PFSK-1 (cell line): Measurements from ENCODE around the gene CCN6.

ENCODE experiments used
- FOXP2 ChIP-seq: optimal IDR thresholded peaks from 2 replicates; pipeline ENCODE3; 2011; ENCODE audit warnings: borderline replicate concordance, control low read depth, inconsistent platforms; ENCODE audit not compliant: insufficient read depth; ENCODE audit errors: extremely low read length, extremely low read depth
- POLR2AphosphoS5 ChIP-seq: IDR thresholded peaks from 2 replicates; pipeline ENCODE4 v1.6.1; 2012; ENCODE audit warnings: low read depth, mild to moderate bottlenecking, control low read depth, low read length, moderate library complexity
- REST ChIP-seq, 2 experiments: IDR thresholded peaks; 2 replicates each; pipeline versions ENCODE4 v1.6.1 to v1.8.0; 2011 to 2012; ENCODE audit warnings: low read depth in 2 of 2, low read length in 2 of 2, control low read depth in 1 of 2, inconsistent platforms in 1 of 2, mild to moderate bottlenecking in 1 of 2, moderate library complexity in 1 of 2; ENCODE audit not compliant: insufficient read depth in 1 of 2
- TAF1 ChIP-seq: IDR thresholded peaks from 2 replicates; pipeline ENCODE4 v1.6.1; 2012; ENCODE audit warnings: low read length, control low read depth, borderline replicate concordance; ENCODE audit not compliant: insufficient read depth

GRCh38 chr6:112117554-112117953 is 63.6 kb downstream of the CCN6 start:
- no peak for TF ChIP-seq FOXP2
- no peak for TF ChIP-seq REST (IDR thresholded peaks at IDR 0.05; ENCODE audit: insufficient read depth in 1 of 2, low read depth in 2 of 2, low read length in 2 of 2)
- no peak for TF ChIP-seq TAF1
- TF ChIP-seq POLR2AphosphoS5 = no peak
